ENCODE data around the gene DDI1. TPM values are rescaled to one million over a fixed set of nuclear protein-coding genes. Genes with fewer than 3 reads are reported as not detected.

The DDI1 gene
- total RNA-seq, 4 donors from 2014 or later: not detected

DNA sequence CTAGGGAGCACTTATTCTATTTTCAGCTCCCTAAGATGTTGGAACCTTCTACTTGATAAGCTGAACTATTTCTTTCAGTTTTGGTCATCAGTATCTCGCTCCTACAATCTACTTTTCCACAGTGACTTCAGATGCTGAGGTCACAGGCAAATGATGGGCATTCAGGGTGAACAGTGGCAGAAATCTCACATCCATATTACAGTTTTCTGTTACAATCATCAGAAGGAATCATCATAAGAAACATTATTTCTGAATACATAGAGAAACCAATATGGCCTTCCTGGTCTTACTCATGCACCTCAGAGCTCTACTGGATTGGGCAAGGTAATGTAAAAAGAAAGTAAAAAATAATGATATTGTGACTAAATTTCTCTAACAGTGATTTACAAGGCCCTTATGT lies 39.4 kb upstream of the DDI1 start:
- ATAC-seq (ENCODE audit: low FRiP score): no peak
- no peak for DNase-seq (ENCODE audit: low spot score)
- TF ChIP-seq, protein P1, sequence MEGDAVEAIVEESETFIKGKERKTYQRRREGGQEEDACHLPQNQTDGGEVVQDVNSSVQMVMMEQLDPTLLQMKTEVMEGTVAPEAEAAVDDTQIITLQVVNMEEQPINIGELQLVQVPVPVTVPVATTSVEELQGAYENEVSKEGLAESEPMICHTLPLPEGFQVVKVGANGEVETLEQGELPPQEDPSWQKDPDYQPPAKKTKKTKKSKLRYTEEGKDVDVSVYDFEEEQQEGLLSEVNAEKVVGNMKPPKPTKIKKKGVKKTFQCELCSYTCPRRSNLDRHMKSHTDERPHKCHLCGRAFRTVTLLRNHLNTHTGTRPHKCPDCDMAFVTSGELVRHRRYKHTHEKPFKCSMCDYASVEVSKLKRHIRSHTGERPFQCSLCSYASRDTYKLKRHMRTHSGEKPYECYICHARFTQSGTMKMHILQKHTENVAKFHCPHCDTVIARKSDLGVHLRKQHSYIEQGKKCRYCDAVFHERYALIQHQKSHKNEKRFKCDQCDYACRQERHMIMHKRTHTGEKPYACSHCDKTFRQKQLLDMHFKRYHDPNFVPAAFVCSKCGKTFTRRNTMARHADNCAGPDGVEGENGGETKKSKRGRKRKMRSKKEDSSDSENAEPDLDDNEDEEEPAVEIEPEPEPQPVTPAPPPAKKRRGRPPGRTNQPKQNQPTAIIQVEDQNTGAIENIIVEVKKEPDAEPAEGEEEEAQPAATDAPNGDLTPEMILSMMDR (IDR thresholded peaks at IDR 0.05): no peak

DNA sequence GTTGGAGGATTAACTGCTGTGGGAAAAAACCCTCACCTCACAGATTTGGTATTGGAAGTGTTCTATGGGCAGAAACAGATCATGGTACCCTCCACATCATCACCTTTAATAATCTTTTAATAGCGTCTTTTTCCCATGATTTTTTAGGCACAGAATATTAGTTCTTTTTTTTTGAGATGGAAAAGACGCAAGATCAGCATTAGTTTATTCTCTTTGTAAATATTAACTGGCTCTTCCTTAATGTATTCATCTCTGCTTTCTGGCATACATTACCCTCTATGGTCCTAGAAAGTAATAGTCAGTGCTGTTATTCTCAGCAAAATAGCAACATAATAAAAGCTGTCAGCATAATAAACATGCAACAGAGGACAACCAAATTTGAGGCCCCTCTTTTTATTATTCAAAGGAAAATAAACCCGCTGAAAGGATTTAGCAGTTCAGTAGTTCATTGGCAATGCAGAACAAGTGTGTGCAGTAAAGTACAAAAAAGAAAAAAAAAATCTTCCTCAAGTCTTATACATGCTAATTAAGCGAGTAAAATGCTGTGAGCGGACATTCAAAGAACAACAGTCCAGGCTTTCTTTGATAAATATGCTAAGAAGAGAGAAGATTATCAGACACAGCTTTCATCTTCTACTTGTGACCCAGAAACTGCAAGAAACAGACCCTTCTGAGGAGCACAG lies 37.5 kb upstream of the DDI1 start:
- TF ChIP-seq, protein P1 (IDR thresholded peaks at IDR 0.05): no peak
- ATAC-seq (ENCODE audit: low FRiP score) (no peak), DNase-seq (ENCODE audit: low spot score) (no peak)

DNA sequence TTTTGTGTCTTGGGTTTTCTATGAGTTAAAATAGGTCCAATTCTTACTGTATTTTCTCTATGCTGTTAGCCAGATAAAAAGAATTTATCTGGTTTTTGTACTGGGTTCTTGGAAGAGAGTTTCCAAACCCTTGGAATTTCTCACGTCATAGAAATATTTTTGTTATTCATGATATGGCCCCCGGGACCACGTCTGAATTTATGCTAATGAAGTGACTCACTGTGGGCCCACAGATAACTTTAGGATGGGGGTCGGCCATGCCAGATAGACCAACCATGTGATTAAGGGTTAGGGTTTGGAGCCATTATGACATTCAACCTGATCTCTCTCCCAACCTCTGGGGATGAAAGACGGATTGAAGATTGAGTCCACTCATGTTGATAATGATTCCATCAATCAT lies 35.6 kb upstream of the DDI1 start:
- no peak for DNase-seq (ENCODE audit: low spot score)
- no peak for ATAC-seq (ENCODE audit: low FRiP score)
- TF ChIP-seq, protein P1 (IDR thresholded peaks at IDR 0.05): no peak

DNA sequence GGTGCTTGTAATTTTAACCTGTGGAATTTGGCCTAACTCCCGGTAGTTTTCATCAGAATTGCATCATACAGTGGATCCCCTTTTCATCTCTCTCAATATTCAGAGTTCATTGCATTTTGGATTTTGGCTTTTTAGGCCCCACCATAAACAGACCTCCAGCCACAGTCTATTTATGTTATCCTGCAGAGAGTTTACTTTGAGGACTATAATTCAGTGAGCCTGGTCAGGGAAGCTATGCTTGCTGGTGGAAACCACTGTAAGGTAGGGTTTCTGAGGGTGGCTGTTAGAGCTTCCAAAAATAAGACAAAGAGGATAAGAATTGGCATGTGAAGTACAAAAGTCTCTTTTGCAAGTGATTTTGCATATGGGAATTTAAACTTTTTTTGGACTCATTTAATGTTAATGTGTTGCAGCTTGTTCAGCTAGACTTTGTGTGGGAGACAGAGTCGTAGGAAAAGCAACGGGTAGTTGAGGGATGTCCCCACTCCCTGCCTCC lies 34.8 kb upstream of the DDI1 start:
- TF ChIP-seq, protein P1 (IDR thresholded peaks at IDR 0.05): no peak
- ATAC-seq (ENCODE audit: low FRiP score) (no peak), DNase-seq (ENCODE audit: low spot score) (no peak)

DNA sequence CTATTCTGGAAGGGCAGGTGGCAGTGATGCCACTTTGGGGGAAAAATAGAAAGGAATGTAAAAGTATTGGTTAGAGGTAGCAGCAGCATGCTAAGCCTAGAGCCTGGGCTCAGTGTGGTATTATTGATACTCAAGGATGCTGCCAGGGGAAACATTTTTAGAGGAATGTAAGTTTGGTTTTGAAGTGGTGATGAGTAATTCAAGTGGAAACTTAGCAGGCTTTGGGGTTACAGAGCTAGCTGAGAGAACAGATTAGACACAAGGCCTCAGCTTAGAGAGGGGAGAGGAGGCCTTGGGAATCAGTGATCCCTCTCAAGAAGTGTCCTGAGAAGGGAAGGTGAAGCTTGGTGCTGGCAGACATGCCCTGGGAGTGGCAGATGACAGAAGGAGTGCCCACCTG lies 32.9 kb upstream of the DDI1 start:
- ATAC-seq (ENCODE audit: low FRiP score): no peak
- TF ChIP-seq, protein P1 (IDR thresholded peaks at IDR 0.05): no peak
- no peak for DNase-seq (ENCODE audit: low spot score)

DNA sequence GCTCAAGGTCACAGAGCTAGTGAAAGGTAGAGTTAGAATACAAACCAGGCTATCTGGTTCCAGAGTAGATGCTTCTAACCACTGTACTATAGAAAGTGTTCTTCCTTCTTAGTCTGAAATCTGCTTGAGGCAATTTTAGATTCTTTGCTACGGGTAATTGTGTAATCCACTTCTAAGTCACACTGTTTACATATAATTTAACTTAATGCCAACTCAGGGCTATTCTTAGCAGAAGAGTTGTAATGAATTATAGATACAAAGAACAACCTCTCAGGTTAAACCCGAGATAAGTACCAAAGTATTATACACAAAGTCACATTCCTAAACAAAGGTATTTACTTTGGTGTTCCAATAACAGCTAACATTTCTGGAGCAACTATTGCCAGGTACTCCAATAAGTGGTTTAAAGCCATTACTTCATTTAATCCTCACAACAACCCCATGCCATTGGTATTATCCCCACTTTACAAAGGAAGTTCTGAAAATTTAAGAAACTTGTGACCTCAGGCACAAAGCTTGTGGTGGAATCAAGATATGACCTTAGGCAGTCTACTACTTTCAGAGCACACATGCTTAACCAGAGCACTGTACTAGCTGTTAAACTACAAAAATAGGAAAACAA lies 31.1 kb upstream of the DDI1 start:
- no peak for ATAC-seq (ENCODE audit: low FRiP score)
- TF ChIP-seq, protein P1 (IDR thresholded peaks at IDR 0.05): no peak

DNA sequence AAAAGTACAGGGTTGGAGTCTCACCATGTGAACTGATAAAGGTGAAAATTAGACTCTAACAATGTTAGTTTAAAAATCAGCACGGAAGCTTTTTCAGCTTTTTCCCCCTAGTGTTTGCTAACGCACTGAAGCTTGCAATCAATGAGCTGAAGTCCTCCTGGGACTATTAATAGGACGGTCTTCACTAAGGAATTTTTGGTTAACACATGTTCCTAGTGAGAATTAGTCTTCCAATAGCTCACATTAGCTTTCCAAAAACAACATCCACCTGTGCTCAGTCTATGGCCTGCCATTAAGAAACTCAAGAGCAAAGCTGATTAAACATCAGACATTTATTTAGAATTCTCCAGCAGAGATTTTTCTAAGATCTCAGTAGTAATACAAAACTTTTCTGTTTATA lies 26.7 kb upstream of the DDI1 start:
- no peak for DNase-seq (ENCODE audit: low spot score)
- TF ChIP-seq, protein P1 (IDR thresholded peaks at IDR 0.05): no peak
- ATAC-seq (ENCODE audit: low FRiP score): no peak

More for the DNA sequence above, 31.1 kb upstream of the DDI1 start:
- no peak for DNase-seq (ENCODE audit: low spot score)
